ENCODE results near the gene SLC38A7.
A peak's percentile ranks its signal among the peaks of the same experiment; 100 is the strongest.
"Not testable (repeated sequence)": the region's sequence is repeated elsewhere in the genome, so short reads cannot be mapped to it uniquely, and the experiment has no call there.

Gene SLC38A7

GRCh38 chr16:58678269-58678668 lies 6.3 kb downstream of the SLC38A7 start:
- no peak for DNase-seq

DNA sequence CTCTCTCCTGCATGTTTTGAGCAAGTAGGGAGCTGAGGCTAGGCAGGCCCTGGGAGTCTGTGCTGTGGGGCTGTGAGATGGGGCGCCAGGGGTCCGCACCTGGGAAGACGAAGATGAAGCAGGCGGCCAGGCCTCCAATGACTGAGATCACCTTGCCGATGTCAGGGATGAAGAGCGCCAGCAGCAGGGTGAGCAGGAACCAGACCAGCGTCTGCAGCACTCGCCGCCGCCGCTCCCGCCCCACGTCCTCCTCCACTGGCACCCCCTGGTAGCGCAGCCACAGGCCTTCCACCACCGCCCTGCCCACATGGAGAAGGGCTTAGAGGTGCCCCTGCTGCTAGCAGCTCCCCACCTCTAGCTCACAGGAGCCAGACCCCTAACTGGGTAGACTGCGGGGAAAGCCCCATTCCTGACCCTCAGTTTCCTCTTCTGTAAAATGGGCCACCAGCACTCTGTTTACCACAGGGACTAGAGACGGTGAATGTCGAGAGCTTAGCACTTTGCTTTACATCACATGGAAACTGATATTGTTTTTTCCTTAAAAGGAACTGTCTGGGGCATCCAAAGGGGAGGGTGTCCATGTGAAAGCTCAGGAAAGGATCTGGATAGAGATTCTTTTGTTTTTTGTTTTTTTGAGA lies 13.5 kb downstream of the SLC38A7 start:
- DNase-seq, result no peak

DNA sequence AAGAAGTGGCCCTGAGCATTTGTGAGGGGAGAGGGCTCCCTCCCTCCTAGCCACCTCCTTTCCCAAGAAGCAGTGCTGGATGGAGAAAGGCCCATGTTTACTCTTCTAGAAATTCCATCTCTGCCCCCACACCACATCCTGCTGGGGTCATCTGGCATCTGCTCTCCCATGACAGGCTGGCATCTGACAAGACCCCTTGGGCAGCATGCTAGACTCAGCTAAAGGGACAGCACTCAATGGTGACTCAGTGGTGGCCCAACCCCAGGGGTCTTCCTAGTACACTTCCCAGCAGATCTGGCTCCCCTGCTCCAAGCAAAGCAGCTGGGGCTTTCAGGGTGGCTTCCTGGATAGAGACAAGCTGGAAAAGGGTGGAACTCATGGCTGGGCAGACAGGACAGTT lies 14.4 kb downstream of the SLC38A7 start:
- no peak for DNase-seq

- no peak for DNase-seq
Measured at GRCh38 chr16:58665200-58665599, 19.4 kb downstream of the SLC38A7 start.

GRCh38 chr16:58661199-58661830 lies 23.3 kb downstream of the SLC38A7 start:
- peak; percentile 75 for DNase-seq

GRCh38 chr16:58659911-58660310 lies 24.7 kb downstream of the SLC38A7 start:
- not testable (repeated sequence) for DNase-seq

DNA sequence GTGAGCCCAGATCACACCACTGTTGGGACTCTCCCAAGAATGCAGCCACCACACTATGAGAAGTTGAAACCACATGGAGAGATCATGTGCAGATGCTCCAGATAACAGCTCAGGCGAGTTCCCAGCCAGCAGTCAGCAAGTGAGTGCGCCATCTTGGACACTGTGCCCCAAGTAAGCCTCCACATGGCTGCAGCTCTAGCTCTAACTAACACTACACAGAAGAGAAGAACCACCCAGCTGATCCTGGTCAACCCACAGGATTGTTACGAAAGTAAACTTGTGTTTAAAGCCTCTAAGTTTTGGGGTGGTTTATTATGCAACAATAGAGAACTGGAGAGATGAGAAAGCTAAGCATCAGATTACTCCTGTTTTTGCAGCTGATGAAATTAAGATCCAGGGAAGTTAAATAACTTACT lies 25.8 kb downstream of the SLC38A7 start:
- no peak for DNase-seq

- no peak for DNase-seq
Measured at GRCh38 chr16:58656899-58657298, 27.7 kb downstream of the SLC38A7 start.

GRCh38 chr16:58655215-58655596 lies 29.4 kb downstream of the SLC38A7 start:
- DNase-seq, result no peak

GRCh38 chr16:58654560-58655214 lies 29.9 kb downstream of the SLC38A7 start:
- DNase-seq, result no peak

DNA sequence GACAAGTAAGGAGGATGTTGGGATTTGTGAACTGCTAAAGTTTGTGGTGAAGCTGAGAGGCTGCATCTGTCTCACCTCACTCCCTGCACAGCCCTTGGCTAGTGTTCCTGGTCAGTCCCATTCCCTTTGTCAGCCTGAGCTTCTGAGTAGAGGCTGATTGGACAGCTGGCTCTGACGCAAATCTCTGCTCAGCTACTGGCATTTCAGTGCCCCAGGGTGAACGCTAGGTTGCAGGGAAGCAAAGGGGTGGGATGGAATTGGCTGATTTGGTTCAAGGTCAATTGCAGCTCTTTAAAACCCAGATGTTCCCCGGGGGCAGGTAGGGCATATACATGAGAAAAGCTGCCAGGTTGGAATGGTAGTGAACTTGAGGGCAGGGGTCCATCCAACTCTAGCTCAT lies 31.8 kb downstream of the SLC38A7 start:
- peak; percentile 43 for DNase-seq

DNA sequence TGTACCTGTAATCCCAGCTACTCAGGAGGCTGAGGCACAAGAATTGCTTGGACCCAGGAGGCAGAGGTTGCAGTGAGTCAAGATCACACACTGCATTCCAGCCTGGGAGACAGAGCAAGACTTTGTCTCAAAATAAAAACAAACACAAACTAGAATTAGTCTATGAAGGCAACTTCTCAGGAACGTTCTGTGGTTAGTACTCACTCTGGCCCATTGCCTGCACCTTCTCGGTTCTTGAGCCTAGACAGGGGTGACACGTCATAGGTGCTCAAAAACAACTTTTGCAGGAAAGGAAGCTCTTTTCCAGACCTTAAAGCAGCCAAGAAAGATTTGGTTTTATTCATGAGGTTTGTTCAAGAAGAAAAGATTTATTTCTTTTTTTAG lies 32.6 kb downstream of the SLC38A7 start:
- DNase-seq, result no peak

- no peak for DNase-seq
Measured at GRCh38 chr16:58649707-58650106, 34.9 kb downstream of the SLC38A7 start.

- no peak for DNase-seq
Measured at GRCh38 chr16:58647107-58647506, 37.5 kb downstream of the SLC38A7 start.

DNA sequence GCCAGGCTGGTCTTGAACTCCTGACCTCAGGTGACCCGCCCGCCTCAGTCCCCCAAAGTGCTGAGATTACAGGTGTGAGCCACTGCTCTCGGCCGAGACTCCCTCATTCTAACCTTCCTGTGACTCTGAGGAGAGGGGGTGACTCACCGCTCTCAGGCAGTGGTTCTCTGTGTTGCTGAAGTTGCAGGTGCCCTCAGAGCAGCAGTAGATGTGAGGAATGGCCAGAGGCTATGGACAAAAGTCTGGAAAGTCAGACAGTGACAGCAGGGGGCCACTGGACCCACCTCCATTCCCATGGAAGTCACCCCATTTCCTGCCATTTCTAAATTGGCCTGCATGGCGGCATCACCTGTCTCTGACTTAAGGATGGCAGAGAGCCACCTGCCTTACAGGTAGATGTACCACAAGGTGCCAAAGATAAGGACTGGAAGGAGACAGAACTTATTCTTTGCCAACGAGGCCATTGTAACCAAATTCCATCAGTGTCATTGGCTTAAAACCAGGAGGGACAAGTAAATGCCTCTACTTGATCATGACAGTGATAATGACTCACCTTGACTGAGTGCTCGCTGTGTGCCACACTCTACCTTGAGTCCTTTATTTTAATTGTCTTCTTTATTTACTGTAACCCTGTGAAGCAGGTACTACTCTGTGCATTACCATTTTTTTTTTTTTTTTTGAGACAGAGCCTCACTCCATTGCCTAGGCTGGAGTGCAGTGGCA lies 39.6 kb downstream of the SLC38A7 start:
- DNase-seq, result no peak

DNA sequence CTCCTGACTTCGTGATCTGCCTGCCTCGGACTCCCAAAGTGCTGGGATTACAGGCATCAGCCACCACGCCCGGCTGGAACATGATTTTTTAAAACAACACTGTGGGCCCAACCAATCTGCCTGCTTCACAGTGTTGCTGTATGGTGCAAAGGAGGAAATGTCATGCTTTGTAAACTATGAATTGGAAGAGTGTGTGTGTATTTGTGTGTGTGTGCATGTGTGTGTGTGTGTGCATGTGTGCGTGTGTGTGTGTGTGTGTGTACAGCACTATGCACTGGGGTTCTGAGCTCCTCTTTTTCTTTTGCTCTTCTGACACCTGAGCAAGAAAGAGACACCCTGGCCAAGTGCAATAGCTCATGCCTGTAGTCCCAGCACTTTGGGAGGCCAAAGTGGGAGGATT lies 40.5 kb downstream of the SLC38A7 start:
- no peak for DNase-seq

DNA sequence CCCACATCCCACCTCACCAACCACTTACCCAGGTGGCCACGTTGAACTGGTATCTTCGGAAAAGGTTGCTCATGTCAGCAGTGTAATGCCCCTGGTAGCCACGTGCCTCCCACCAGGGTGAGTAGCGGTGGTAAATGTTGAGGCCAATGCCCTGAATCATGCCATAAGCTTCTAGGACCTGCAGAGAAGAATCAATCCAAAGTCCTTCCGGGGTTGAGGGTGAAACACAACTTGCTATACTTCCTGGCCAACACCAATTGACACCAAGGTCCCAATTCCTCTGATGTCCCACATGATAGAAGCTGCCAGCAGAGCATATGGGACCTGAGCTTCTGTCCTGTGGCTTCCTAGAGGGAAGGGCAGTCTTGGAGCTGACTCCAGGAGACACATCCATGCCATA lies 43.6 kb downstream of the SLC38A7 start:
- DNase-seq, result no peak

GRCh38 chr16:58639836-58640235 lies 44.7 kb downstream of the SLC38A7 start:
- no peak for DNase-seq

GRCh38 chr16:58639230-58639629 lies 45.3 kb downstream of the SLC38A7 start:
- DNase-seq, result no peak

DNA sequence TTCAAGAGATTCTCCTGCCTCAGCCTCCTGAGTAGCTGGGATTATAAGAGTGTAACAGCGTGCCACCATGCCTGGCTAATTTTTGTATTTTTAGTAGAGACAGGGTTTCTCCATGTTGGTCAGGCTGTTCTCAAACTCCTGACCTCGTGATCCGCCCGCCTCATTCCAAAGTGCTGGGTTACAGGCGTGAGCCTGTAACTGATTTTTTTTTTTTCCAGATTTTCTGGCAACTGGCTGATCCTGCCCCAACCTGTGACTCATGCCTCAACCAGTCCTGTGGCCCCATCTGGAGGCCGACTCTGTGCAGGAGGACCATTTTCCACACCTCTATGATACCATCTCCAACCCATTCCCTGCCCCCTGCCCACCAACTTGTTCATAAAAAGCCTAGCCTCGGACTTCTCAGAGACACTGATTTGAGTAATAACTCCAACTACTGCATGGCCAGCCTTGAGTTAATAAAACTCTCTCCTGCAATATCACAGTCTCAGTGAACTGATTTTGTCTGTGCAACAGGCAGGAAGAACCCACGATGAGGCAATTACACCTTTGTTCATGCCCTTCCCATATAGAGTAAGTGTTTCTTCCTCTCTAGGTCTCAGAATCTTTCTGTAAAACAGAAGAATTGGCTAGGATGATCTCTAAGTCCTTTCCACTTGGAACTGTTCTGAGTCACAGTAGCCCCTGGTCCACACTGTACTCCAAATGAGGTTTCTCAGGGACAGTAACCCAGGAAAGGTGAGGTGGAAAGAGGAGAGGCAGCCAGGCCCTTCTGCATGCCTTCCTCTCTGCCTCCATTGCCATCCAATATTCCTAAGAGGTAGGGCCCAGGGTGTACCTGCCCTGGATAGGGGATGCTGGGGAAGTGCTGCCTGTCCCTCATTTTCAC lies 46.2 kb downstream of the SLC38A7 start:
- DNase-seq, result no peak

GRCh38 chr16:58637021-58637420 lies 47.5 kb downstream of the SLC38A7 start:
- not testable (repeated sequence) for DNase-seq

- no peak for DNase-seq
Measured at GRCh38 chr16:58636466-58636865, 48.1 kb downstream of the SLC38A7 start.

DNA sequence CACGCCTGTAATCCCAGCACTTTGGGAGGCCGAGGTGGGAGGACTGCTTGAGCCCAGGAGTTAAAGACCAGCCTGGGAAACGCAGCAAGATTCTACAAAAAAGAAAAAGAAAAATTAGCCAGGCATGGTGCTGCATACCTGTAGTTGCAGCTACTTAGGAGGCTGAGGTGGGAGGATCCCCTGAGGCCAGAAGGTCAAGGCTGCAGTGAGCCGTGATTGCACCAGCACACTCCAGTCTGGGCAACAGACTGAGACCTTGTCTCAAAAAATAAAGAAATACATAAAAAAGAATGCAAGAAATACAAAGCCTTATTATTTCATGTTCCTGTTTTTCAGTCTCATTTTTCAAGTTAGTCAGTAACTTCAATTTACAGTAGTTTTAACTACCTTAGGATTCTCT lies 49.1 kb downstream of the SLC38A7 start:
- DNase-seq, result no peak
